CD4-positive, alpha-beta T cell treated with Interleukin-12 subunit alpha and Interleukin-12 subunit beta, for 1 hour (primary cell): ENCODE measurements around the gene TBC1D10B.
"Not testable (repeated sequence)": the region's sequence is repeated elsewhere in the genome, so short reads cannot be mapped to it uniquely, and the experiment has no call there.

Experiments used
- DNase-seq: peaks from one replicate; pipeline ENCODE4 v3.0.0-alpha.2; 2020

TBC1D10B gene

DNA sequence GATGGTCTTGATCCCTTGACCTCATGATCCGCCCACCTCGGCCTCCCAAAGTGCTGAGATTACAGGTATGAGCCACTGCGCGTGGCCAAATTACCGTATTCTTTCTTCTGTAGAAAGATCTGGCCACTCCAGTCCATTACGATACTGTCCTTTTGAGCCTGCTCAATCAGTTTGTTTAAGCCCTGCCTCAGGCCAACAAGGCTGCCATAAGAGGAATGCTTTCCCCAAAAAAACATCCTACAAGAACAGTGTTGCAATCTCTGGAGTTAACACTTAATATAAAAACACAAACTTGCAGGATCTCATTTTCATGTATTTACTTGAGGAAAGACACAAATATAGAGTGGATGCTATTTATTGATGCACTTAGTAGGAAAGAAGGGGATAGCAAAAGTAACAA, 46.1 kb downstream of the TBC1D10B start:
- DNase-seq, result not testable (repeated sequence)

DNA sequence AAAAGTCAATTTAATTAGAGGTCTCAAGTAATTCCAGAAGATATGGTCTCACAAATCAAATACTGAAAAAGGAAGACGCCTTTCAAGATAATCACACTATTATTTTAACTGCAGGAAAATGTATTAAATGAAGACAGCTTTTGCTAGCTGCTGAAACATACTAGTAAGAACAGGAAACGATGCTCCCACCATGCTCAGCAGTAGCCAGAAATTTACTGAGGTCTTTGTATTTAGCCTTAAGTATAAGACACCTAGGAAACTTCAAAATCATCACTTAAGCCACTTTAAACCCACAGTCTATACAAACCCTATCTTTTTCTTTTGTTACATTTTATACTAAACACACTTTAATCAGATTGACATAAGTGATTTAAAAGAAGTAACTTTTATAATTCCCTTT, 51.6 kb downstream of the TBC1D10B start:
- not testable (repeated sequence) for DNase-seq

DNA sequence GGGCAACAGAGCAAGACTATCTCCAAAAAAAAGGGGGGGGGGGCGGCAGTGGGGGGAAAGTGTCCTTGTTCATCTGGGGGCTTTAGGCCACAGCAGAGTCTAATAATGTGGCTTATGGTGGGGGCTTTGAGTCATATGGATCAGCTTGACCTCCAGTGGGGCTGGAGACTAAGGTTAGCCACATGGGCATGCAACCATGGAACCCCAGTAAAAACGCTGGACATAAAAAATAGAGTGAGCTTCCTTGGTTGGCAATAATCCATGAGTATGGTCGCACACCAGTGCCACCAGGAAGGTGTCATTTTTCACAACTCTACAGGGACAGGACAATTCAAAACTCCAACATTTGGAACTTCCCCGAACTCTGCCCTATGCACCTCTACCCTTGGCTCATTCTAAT, 59.4 kb downstream of the TBC1D10B start:
- DNase-seq, result not testable (repeated sequence)

DNA sequence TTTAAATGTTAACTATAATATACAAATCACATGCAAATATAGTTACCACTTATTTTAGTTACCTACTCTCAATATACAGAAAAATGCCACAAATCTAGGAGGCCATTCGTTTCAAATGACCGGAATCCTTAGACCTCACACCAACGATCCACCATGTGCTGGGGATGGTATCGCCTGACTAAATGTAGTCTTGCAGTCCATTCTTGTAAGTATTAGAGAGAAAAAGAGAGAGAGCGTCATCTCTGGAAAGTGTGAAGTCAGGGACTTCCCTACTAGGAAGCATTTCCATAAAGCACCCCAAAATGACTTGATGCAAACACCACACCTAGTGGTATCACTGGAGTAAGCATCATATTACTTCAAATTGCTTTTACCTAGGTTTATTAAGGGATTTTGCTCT, 61.0 kb downstream of the TBC1D10B start:
- not testable (repeated sequence) for DNase-seq
